HG02870 (cell line): ENCODE data around the gene IFT57.
"Not testable (repeated sequence)": the region's sequence is repeated elsewhere in the genome, so short reads cannot be mapped to it uniquely, and the experiment has no call there.

Experiments used
- ATAC-seq: cut with Tn5 transposase; IDR thresholded peaks from one replicate; pipeline ENCODE4 v1.9.1; 2021; ENCODE audit warnings: mild to moderate bottlenecking, moderate library complexity; ENCODE audit not compliant: unreplicated experiment

IFT57 gene

DNA sequence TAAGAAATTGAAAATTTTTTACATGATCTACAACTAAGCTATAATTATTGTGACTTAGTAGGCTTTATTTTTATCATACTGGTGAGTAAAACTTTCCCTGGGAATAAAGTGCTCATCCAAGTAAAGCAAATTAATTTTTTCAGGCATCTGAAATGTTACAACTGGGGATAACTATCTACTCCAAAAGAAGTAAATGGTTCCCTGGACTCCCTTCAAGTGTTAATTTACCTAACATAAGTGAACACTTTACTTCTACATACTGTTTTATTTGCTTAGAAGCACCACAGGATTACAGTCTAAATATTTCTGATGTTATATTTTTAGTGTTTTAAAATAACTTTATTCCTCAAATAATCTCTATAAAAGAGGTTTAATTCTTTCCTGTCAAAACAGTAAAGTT is 57.8 kb downstream of the IFT57 start:
- no peak for ATAC-seq

DNA sequence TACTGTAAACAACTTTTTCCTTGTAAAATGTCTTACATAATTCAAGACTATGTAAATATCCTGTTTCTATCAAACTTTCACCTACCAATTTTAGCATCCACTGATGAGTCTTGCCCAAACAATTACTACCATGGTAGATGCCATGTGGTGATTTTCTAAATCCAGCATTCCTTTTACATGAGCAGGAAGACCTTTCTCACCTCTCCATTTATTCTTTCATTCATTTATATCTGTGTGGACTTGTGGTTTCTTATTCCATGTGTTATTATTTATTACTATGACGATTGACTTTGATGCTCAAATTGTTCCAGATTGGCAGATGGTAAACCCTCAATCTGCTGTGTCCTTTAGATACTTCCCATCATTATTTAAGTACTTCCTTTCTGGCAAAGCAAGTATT is 62.4 kb downstream of the IFT57 start:
- no peak for ATAC-seq

DNA sequence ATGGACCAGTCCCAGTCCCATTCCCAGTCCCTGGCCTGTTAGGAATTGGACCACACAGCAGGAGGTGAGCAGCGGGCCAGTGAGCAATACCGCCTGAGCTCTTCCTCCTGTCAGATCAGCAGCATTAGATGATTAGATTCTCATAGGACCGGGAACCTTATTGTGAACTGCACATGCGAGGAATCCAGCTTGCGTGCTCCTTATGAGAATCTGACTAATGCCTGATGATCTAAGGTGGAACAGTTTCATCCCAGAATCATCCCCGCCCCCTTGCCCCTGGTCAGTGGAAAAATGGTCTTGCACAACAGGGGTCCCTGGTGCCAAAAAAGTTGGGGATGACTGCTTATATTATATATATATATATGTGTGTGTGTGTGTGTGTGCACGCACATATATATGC is 63.1 kb downstream of the IFT57 start:
- ATAC-seq = no peak

GRCh38 chr3:108158251-108158650 is 64.0 kb downstream of the IFT57 start:
- ATAC-seq = no peak

GRCh38 chr3:108157273-108157672 is 65.0 kb downstream of the IFT57 start:
- no peak for ATAC-seq

DNA sequence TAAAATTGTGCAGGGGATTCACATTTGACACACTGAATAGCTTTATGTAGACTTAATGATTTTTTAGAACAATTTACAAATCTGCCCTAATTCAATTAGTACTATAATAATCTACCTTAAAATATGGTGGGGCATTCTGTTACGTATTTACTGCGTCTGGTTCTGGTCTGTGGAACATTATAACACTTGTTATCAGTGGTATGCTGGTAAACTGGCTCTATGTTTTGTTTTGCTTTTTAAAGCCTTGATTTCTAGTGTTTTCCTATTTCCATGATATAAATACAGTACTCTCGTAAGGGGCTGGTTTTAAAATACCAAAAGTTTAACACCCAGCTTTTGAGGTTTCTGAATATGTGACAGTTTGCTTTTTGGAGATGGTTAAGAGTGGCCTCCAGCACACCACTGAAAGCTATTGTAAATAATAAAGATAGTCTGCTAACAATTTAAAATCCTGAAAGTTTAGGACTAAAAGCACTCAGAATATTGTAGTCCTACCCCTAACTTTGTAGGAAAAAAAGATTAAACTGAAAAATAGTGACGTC is 65.8 kb downstream of the IFT57 start:
- ATAC-seq = no peak

DNA sequence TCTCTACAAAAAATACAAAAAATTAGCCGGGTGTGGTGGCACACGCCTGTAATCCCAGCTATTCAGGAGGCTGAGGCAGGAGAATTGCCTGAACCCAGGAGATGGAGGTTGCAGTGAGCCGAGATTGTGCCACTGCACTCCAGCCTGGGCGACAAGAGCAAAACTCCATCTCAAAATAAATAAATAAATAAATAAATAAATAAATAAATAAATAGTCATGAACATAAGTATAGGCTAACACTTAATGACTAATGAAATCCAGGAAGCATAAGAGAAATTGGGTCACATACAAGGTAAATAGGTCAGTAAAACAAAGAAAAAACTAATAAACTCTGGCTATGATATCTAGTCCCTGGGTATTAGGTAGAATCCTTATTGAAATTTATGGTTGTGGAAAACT is 66.6 kb downstream of the IFT57 start:
- not testable (repeated sequence) for ATAC-seq

DNA sequence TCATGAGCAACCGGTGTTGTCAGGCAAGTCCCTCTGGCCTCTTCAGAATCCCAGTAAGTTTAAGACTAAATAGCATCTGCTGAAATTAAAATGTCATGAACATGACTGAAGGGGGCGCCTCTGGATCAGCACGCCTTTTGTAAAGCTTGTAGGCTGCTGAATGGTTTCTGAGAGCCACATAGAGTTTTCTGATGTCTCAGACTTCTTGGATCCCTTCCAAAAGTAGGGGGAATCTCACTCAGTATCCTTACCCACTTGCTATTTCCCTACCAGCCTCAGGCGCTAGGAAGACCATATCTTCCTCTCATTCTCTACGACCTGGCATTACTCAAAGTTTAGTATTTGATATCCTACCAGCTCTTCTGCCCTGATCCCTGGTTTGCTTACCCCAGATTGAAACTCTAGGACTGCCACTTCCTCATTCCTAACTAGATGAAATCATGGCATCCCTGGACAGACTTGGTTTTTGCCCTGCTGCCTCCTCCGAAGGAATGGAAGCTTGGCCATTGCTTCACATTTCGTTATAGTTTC is 68.7 kb downstream of the IFT57 start:
- ATAC-seq = no peak

DNA sequence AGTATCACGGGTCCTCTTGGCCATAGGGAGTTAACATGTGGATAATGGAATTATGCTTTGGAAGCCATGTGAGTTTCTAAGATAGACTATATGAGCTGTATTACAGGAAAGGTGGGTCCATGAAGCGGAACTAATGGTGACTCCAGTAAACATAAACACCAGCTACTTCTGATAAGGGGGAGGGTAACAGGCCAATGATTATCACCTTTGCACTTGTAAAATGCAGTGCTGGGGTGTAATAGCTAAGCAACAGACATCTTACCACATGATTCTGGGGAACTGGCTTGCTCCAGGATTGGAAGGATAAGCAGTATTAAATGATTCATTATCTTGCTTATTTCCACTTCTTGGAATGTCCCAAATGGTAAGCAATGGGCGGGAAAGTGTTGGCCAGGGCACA is 70.0 kb downstream of the IFT57 start:
- no peak for ATAC-seq

GRCh38 chr3:108150200-108150599 is 72.0 kb downstream of the IFT57 start:
- ATAC-seq = no peak

- ATAC-seq = no peak
Measured at GRCh38 chr3:108146139-108146538, 76.1 kb downstream of the IFT57 start.

DNA sequence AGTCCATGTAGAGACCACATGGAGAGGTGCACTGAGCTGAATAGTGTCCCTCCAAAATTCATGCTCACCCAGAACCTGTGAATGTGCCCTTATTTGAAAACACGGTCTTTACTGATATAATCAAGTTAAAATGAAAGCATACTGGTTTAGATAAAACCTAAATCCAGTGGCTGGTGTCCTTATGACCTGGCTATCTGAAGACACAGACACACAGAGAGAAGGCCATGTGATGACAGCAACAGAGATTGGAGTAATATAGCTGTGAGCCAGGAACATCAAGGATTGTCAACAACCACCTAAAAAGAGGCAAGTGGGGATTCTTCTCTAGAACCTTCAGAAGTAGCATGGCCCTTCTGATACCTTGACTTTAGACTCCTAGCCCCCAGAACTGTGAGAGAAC is 76.6 kb downstream of the IFT57 start:
- ATAC-seq = no peak

GRCh38 chr3:108137460-108137814 is 84.8 kb downstream of the IFT57 start:
- ATAC-seq = no peak

GRCh38 chr3:108136561-108137459 is 85.4 kb downstream of the IFT57 start:
- ATAC-seq = no peak

- ATAC-seq = peak; percentile 35
Measured at GRCh38 chr3:108134555-108134880, 87.7 kb downstream of the IFT57 start.

DNA sequence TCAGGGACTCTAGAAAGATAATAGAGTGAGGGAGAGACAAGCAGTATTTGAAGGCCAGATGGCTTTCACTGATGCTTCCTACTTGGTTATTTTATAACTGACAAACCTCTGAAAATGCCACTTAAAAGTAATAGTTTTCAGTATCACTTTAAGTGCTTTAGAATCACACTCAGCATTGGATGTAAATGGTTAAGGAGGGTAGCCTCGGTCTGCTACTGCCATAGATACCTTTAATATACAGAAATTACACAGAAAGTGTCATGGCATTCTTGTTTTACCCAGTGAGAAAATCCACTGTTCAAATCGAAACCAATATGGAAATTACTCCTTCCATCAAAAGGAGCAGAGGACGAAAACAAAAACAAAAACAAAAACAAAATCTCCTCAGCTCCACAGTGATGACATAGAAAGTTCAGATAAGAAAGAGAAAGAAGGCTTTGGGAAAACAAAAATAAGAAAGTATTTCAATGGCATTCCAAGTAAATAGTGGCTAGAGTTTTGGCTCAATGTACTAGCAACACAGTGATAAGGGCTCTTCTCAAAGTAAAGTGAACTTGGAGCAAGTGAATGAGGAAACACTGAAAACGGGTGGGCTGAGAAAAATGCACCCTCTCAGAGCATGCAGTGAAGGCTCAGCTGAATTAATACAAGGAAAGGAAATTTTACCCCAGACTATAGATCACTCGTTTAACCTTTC is 88.2 kb downstream of the IFT57 start:
- ATAC-seq = peak; percentile 54

- ATAC-seq = no peak
Measured at GRCh38 chr3:108133048-108133369, 89.2 kb downstream of the IFT57 start.

DNA sequence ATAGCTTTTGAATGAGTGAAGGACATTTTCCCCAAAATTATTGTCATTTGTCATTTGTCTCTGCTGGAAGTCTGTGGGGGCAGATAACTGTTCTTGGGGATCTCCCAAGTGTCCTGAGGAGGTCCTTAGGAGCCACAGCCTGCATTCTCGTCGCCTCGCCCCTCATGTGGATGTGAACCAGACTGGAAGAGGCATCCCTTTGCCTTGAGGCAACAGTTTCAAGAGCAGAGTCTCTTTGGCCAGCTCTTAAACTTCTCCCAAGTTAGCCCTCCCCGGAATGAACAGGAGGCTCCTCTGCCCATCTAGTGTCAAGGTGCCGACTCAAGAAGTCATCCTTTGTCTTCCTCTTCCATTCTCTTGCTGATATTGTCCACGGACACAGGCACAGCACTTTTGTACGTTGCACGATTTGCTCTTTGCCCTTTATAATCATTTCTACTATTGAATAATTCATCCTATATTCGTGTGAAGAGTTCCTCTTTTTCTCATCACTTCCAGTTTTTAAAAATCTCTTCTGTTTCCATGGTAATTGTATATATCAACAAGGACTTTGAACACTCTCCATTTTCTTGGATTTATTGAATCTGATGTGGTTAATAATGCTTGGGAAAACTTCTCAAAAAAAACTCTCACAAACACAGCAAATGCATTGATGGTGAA is 90.6 kb downstream of the IFT57 start:
- no peak for ATAC-seq

DNA sequence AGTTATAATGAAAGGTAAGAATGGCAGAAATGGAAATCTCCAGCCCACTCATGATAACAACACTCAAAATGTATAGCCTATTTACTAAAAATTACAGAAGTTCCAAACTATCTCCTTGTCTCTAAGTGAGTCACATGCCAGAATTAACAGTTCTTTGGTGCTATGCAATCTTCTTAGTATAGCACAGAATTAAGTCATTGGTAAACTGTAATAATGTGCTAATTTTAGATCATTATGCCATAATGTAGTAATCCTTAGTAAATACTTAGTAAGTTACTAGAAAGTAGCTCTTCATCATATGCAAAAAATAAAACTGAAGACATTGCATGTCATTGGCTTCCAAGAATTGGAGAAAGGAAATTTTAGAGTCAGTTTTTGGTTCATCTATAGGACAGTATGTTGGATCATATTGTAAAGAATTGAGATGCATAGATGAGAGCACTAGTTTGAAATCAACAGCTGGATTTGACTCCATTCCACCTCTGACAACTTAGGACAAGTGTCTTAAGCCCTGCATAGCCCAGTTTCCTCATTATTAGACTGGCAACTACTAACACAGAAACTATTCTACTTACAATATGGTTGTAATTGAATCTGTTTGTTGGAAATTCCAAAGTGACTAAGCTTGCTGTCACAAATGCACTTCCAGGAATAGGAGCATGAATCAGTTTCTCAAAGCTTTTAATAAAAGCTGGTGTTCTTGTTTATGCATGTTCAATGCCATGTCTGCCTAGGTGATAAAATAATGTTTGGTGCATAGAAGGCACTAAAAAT is 91.3 kb downstream of the IFT57 start:
- ATAC-seq = no peak

GRCh38 chr3:108130236-108130635 is 92.0 kb downstream of the IFT57 start:
- ATAC-seq = no peak
